Tibial artery (tissue), 4 donors: ENCODE measurements around the gene FOSL1.
A peak's percentile ranks its signal among the peaks of the same experiment; 100 is the strongest.

Experiments
- DNase-seq, 2 donors: peaks; one replicate each; pipeline ENCODE4 v3.0.0-alpha.2; 2019
- H3K27ac ChIP-seq, 2 donors: fragments of 200-600 bp; sonication (generic) in 1 of 2; 1 replicate in 1 of 2; 2 replicates in 1 of 2; pipeline ENCODE4 v1.5.1; 2018 to 2019; ENCODE audit warnings: mild to moderate bottlenecking in 1 of 2
- H3K27me3 ChIP-seq, 2 donors: fragments of 200-600 bp; sonication (generic) in 1 of 2; one replicate each; pipeline versions ENCODE4 v1.5.1 to v1.6.0; 2016 to 2019
- H3K36me3 ChIP-seq, 3 donors: fragments of 200-600 bp; sonication (generic) in 2 of 3; one replicate each; pipeline ENCODE4 v1.5.1; 2016 to 2019; ENCODE audit warnings: mild to moderate bottlenecking in 2 of 3
- H3K4me1 ChIP-seq, 4 donors: fragments of 200-600 bp; sonication (generic) in 2 of 4; 1 replicate in 3 of 4; 2 replicates in 1 of 4; pipeline ENCODE4 v1.5.1; 2016 to 2019
- H3K4me3 ChIP-seq, 2 donors: fragments of 200-600 bp; sonication (generic) in 1 of 2; 1 replicate in 1 of 2; 2 replicates in 1 of 2; pipeline ENCODE4 v1.5.1; 2018 to 2019; ENCODE audit warnings: mild to moderate bottlenecking in 2 of 2
- H3K9me3 ChIP-seq, 3 donors: fragments of 200-600 bp; sonication (generic) in 1 of 3; one replicate each; pipeline ENCODE4 v1.5.1; 2016 to 2019
- CTCF ChIP-seq, 2 experiments: fragments of 200-600 bp in 1 of 2; fragments of 450-650 bp in 1 of 2; IDR thresholded peaks; one replicate each; pipeline ENCODE4 v1.5.1; 2017 to 2019; ENCODE audit warnings: antibody characterized with exemption in 2 of 2, mild to moderate bottlenecking in 1 of 2, moderate library complexity in 1 of 2
- intact Hi-C: fragments of 100-400 bp; cut with DNase I; formaldehyde crosslinking; loops from one replicate; pipeline ENCODE4 v1.15.0; 2023; ENCODE audit warnings: low total_unique reads

FOSL1 gene

GRCh38 chr11:65917434-65918210 lies 17.4 kb upstream of the FOSL1 start:
- Histone ChIP-seq H3K4me1 (peaks cover 14 to 62% (median 53%) of the 10 kb centered on the region in 4 donors), H3K4me3 (peak overlapping the region; percentile 87 to 92), H3K36me3 (peaks cover 10 to 17% (median 12%) of the 10 kb centered on the region in 3 donors), H3K27me3 (no peaks in the 10 kb centered on the region), H3K9me3 (no peaks in the 10 kb centered on the region), H3K27ac (peak overlapping the region; percentile 94 to 96)
- no peak for TF ChIP-seq CTCF (IDR thresholded peaks at IDR 0.05)
- intact Hi-C loops: loop anchor here (2.0 kb wide), 2 partner anchors 29 to 59 kb away; partner anchors contain the start of genes CFL1 and FIBP
- no peak for DNase-seq

GRCh38 chr11:65917077-65917433 lies 16.9 kb upstream of the FOSL1 start:
- no peak for TF ChIP-seq CTCF (IDR thresholded peaks at IDR 0.05)
- peaks cover 4 to 11% (median 6%) of the 10 kb centered on the region in 3 donors for H3K36me3 ChIP-seq
- H3K9me3 ChIP-seq: no peaks in the 10 kb centered on the region
- intact Hi-C loops: loop anchor here (2.0 kb wide), 1 partner anchor 28 kb away; the partner anchor contains the start of gene FIBP
- no peak for DNase-seq
- H3K4me3 ChIP-seq: peak overlapping the region; percentile 87 to 92
- H3K27me3 ChIP-seq: no peaks in the 10 kb centered on the region
- peaks cover 14 to 68% (median 56%) of the 10 kb centered on the region in 4 donors for H3K4me1 ChIP-seq
- H3K27ac ChIP-seq: peak overlapping the region; percentile 94 to 96

GRCh38 chr11:65916391-65916790 lies 16.2 kb upstream of the FOSL1 start:
- H3K4me1 ChIP-seq: peaks cover 14 to 73% (median 62%) of the 10 kb centered on the region in 4 donors
- H3K27me3 ChIP-seq: no peaks in the 10 kb centered on the region
- H3K4me3 ChIP-seq: peak overlapping the region in 1 of 2 donors; percentile 87
- DNase-seq: no peak
- peak overlapping the region; percentile 94 to 96 for H3K27ac ChIP-seq
- no peak for TF ChIP-seq CTCF (IDR thresholded peaks at IDR 0.05)
- H3K36me3 ChIP-seq: peaks cover 0 to 4% (median 2%) of the 10 kb centered on the region in 3 donors
- H3K9me3 ChIP-seq: no peaks in the 10 kb centered on the region
- intact Hi-C loops: loop anchor here (2.0 kb wide), 1 partner anchor 28 kb away; the partner anchor contains the start of gene FIBP

GRCh38 chr11:65915821-65916251 lies 15.6 kb upstream of the FOSL1 start:
- peak; percentile 93 to 98 for DNase-seq
- Histone ChIP-seq H3K9me3 (no peaks in the 10 kb centered on the region), H3K36me3 (no peaks in the 10 kb centered on the region), H3K27ac (peak overlapping the region; percentile 94 to 96), H3K4me3 (peak overlapping the region in 1 of 2 donors; percentile 25), H3K27me3 (no peaks in the 10 kb centered on the region), H3K4me1 (peaks cover 14 to 73% (median 59%) of the 10 kb centered on the region in 4 donors)
- intact Hi-C loops: loop anchor here (2.0 kb wide), 1 partner anchor 27 kb away; the partner anchor contains the start of gene FIBP
- no peak for TF ChIP-seq CTCF (IDR thresholded peaks at IDR 0.05)

- H3K27me3 ChIP-seq: no peaks in the 10 kb centered on the region
- peak overlapping the region in 1 of 2 donors; percentile 25 for H3K4me3 ChIP-seq
- peaks cover 14 to 67% (median 53%) of the 10 kb centered on the region in 4 donors for H3K4me1 ChIP-seq
- DNase-seq: peak in 1 of 2 donors; percentile 70
- intact Hi-C loops: no loop called here
- H3K27ac ChIP-seq: peak overlapping the region; percentile 94 to 96
- no peak for TF ChIP-seq CTCF (IDR thresholded peaks at IDR 0.05)
- H3K36me3 ChIP-seq: no peaks in the 10 kb centered on the region
- H3K9me3 ChIP-seq: no peaks in the 10 kb centered on the region
Measured at GRCh38 chr11:65915101-65915820, 15.1 kb upstream of the FOSL1 start.
